HCT116 (cell line): ENCODE measurements around the gene BTF3. TPM values are rescaled to one million over a fixed set of nuclear protein-coding genes. Genes with fewer than 3 reads are reported as not detected.
"Not testable (repeated sequence)": the region's sequence is repeated elsewhere in the genome, so short reads cannot be mapped to it uniquely, and the experiment has no call there.

ENCODE experiments used
- ATAC-seq: fragments of 200-7000 bp; cut with Tn5 transposase; 2 replicates; pipeline ENCODE4 v1.9.1; 2020; ENCODE audit warnings: mild to moderate bottlenecking, moderate library complexity
- BruUV-seq: library from RNA; stranded (reverse); fragments of 400-500 nt; replicated peaks from 2 replicates; lab custom pipeline; 2021; lab: Mats Ljungman, UMichigan
- CTCF ChIA-PET: fragments of 300-600 bp; sonication (Branson Sonifier 250); formaldehyde crosslinking; loops from one replicate; lab custom pipeline; 2021; ENCODE audit warnings: antibody characterized with exemption; lab: Charles Lee
- POLR2A ChIA-PET: fragments of 300-600, 350-600 bp; sonication (Branson Sonifier 250); formaldehyde crosslinking; loops from one replicate; lab custom pipeline; 2021; ENCODE audit warnings: antibody characterized with exemption; lab: Charles Lee
- RAD21 ChIA-PET, 2 experiments: fragments of 300-600 bp; sonication (Branson Sonifier 250); formaldehyde crosslinking; loops; one replicate each; lab custom pipeline; 2023; ENCODE audit warnings: low total read pairs in 2 of 2; ENCODE audit not compliant: uncharacterized antibody in 2 of 2, unreplicated experiment in 2 of 2, low non-redundant PET in 1 of 2; lab: Charles Lee
- DNase-seq: peaks from one replicate; pipeline ENCODE4 v3.0.0-alpha.2; 2010; ENCODE audit warnings: low read depth, low spot score
- H2AFZ ChIP-seq: fragments of 200-600 bp; shearing (Covaris generic), sonication (generic); 2 replicates; pipeline ENCODE4 v1.6.1; 2017; ENCODE audit warnings: low read depth, mixed run types, mixed read lengths, antibody characterized with exemption, low read length; ENCODE audit not compliant: poor library complexity, severe bottlenecking
- H3K27ac ChIP-seq: 2 replicates; pipeline ENCODE4 v1.5.1; 2012; ENCODE audit warnings: low read depth, low read length
- H3K27me3 ChIP-seq: fragments of 200-600 bp; sonication (generic); 2 replicates; pipeline ENCODE4 v1.6.1; 2016; ENCODE audit warnings: mixed run types, low read length, mixed read lengths; ENCODE audit not compliant: insufficient read depth
- H3K36me3 ChIP-seq, 2 experiments: fragments of 200-500 bp in 1 of 2; fragments of 200-600 bp in 1 of 2; sonication (Bioruptor generic) in 1 of 2; sonication (generic) in 1 of 2; 2 replicates each; pipeline versions ENCODE4 v1.5.1 to v1.6.1; 2014 to 2016; ENCODE audit warnings: low read length in 2 of 2, inconsistent platforms in 1 of 2, mixed read lengths in 1 of 2, mixed run types in 1 of 2; ENCODE audit not compliant: insufficient read depth in 2 of 2, control insufficient read depth in 1 of 2
- H3K4me1 ChIP-seq, 2 experiments: fragments of 200-600 bp in 1 of 2; sonication (generic) in 1 of 2; 2 replicates each; pipeline versions ENCODE4 v1.5.1 to v1.6.1; 2012 to 2017; ENCODE audit warnings: low read length in 2 of 2, inconsistent platforms in 1 of 2, mild to moderate bottlenecking in 1 of 2, mixed read lengths in 1 of 2, mixed run types in 1 of 2, moderate library complexity in 1 of 2; ENCODE audit not compliant: insufficient read depth in 2 of 2, control insufficient read depth in 1 of 2
- H3K4me2 ChIP-seq: fragments of 200-600 bp; sonication (generic); 2 replicates; pipeline ENCODE4 v1.6.1; 2017; ENCODE audit warnings: mixed run types, low read length, mixed read lengths
- H3K4me3 ChIP-seq, 2 experiments: fragments of 200-600 bp in 1 of 2; sonication (generic) in 1 of 2; replicated peaks in 1 of 2; 2 replicates each; pipeline ENCODE4 v1.5.1; 2011 to 2016; ENCODE audit warnings: low read length in 2 of 2, control low read depth in 1 of 2, low read depth in 1 of 2, mild to moderate bottlenecking in 1 of 2, mixed read lengths in 1 of 2, mixed run types in 1 of 2
- H3K79me2 ChIP-seq: fragments of 200-600 bp; sonication (generic); 2 replicates; pipeline ENCODE4 v1.6.1; 2017; ENCODE audit warnings: mild to moderate bottlenecking, mixed run types, low read length, moderate library complexity, mixed read lengths; ENCODE audit not compliant: insufficient read depth
- H3K9ac ChIP-seq: fragments of 200-600 bp; sonication (generic); 2 replicates; pipeline ENCODE4 v1.6.1; 2016; ENCODE audit warnings: low read length, mixed read lengths
- H3K9me2 ChIP-seq: fragments of 200-600 bp; sonication (generic), shearing (Covaris generic); 2 replicates; pipeline ENCODE4 v1.6.1; 2017; ENCODE audit warnings: mixed run types, mild to moderate bottlenecking, moderate library complexity; ENCODE audit not compliant: insufficient read depth
- H3K9me3 ChIP-seq, 2 experiments: fragments of 200-500 bp in 1 of 2; fragments of 200-600 bp in 1 of 2; sonication (Bioruptor generic) in 1 of 2; sonication (generic) in 1 of 2; 2 replicates each; pipeline ENCODE4 v1.6.1; 2014 to 2017; ENCODE audit warnings: low read length in 2 of 2, mixed read lengths in 2 of 2, inconsistent platforms in 1 of 2, low read depth in 1 of 2, mild to moderate bottlenecking in 1 of 2, mixed run types in 1 of 2, moderate library complexity in 1 of 2; ENCODE audit not compliant: control insufficient read depth in 1 of 2, insufficient read depth in 1 of 2
- H4K20me1 ChIP-seq: fragments of 200-600 bp; sonication (generic), shearing (Covaris generic); 2 replicates; pipeline ENCODE4 v1.6.1; 2017; ENCODE audit warnings: mixed run types, mild to moderate bottlenecking, moderate library complexity; ENCODE audit not compliant: insufficient read depth
- CBX3 ChIP-seq: IDR thresholded peaks from 2 replicates; pipeline ENCODE4 v1.6.1; 2012; ENCODE audit warnings: low read depth
- FOSL1 ChIP-seq: IDR thresholded peaks from 2 replicates; pipeline ENCODE4 v1.6.1; 2012; ENCODE audit warnings: low read depth
- JUND ChIP-seq: IDR thresholded peaks from 2 replicates; pipeline ENCODE4 v1.6.1; 2012
- POLR2AphosphoS5 ChIP-seq: IDR thresholded peaks from 2 replicates; pipeline ENCODE4 v1.6.1; 2011; ENCODE audit warnings: mild to moderate bottlenecking, low read depth, low read length, moderate library complexity
- RAD21 ChIP-seq: IDR thresholded peaks from 2 replicates; pipeline ENCODE4 v1.6.1; 2012; ENCODE audit warnings: low read depth, mild to moderate bottlenecking
- SIN3A ChIP-seq: IDR thresholded peaks from 2 replicates; pipeline ENCODE4 v1.6.1; 2012; ENCODE audit warnings: low read depth
- SRF ChIP-seq: IDR thresholded peaks from 2 replicates; pipeline ENCODE4 v1.6.1; 2012; ENCODE audit warnings: low read depth
- TCF7L2 ChIP-seq: IDR thresholded peaks from 2 replicates; pipeline ENCODE4 v1.7.0; 2011; ENCODE audit warnings: borderline replicate concordance, inconsistent platforms; ENCODE audit not compliant: insufficient read depth, insufficient read length; ENCODE audit errors: extremely low read depth
- YY1 ChIP-seq: IDR thresholded peaks from 2 replicates; pipeline ENCODE4 v1.6.1; 2011; ENCODE audit warnings: low read length, low read depth, moderate library complexity, mild to moderate bottlenecking; ENCODE audit not compliant: insufficient replicate concordance; ENCODE audit errors: extremely low read depth
- ZBTB33 ChIP-seq: IDR thresholded peaks from 2 replicates; pipeline ENCODE4 v1.6.1; 2011; ENCODE audit warnings: mild to moderate bottlenecking, low read length, moderate library complexity; ENCODE audit not compliant: insufficient replicate concordance; ENCODE audit errors: extremely low read depth
- intact Hi-C: fragments of 100-400 bp; cut with micrococcal nuclease; formaldehyde crosslinking; loops from 2 replicates; pipeline ENCODE4 v1.10.0; 2022
- total RNA-seq: library from RNA; stranded (reverse); gene quantifications from one replicate; pipeline ENCODE4 v1.2.1, GENCODE V29; 2021; ENCODE audit not compliant: unreplicated experiment
- TF ChIP-seq, protein P1 (sequence below): IDR thresholded peaks from 2 replicates; pipeline ENCODE4 v1.6.1; 2012

BTF3 gene
- total RNA-seq, 1 experiment from 2014 or later: 868 TPM

GRCh38 chr5:73506459-73506955 is 8.3 kb downstream of the BTF3 start:
- Histone ChIP-seq H3K9me2 (no peaks in the 10 kb centered on the region), H3K4me1 (no peaks in the 10 kb centered on the region), H3K27me3 (no peaks in the 10 kb centered on the region), H3K36me3 (peaks cover 42 to 48% of the 10 kb centered on the region in 2 experiments), H3K9ac (no peak overlapping the region), H2AFZ (no peak overlapping the region), H3K79me2 (peaks cover 25% of the 10 kb centered on the region), H4K20me1 (peaks cover 36% of the 10 kb centered on the region; the same call in 1 of the 2 replicates), H3K4me2 (no peak overlapping the region), H3K27ac (no peak overlapping the region)
- intact Hi-C loops: no loop called here
- ATAC-seq (peak; percentile 57), DNase-seq (no peak)
- RAD21 ChIA-PET: no interaction called here
- POLR2A ChIA-PET: interaction anchor here (1.4 kb wide), 1 partner anchor 9 kb away, joined by 5 read pairs; the partner anchor contains the start of gene BTF3
- no peak; the same call in none of the 2 replicates for TF ChIP-seq JUND
- TF ChIP-seq FOSL1: no peak
- peak; percentile 54; the same call in 1 of the 2 replicates for TF ChIP-seq POLR2AphosphoS5
- no peak for TF ChIP-seq SRF
- no peak for TF ChIP-seq ZBTB33
- no peak for TF ChIP-seq YY1
- TF ChIP-seq, all 23 proteins: peak for 1
- BruUV-seq: no TSS peak
- CTCF ChIA-PET: interaction anchor here (1.4 kb wide), 1 partner anchor 8 kb away, joined by 3 read pairs; the partner anchor contains the start of gene BTF3
- H3K4me3 ChIP-seq: no peak overlapping the region
- H3K9me3 ChIP-seq: no peaks in the 10 kb centered on the region

DNA sequence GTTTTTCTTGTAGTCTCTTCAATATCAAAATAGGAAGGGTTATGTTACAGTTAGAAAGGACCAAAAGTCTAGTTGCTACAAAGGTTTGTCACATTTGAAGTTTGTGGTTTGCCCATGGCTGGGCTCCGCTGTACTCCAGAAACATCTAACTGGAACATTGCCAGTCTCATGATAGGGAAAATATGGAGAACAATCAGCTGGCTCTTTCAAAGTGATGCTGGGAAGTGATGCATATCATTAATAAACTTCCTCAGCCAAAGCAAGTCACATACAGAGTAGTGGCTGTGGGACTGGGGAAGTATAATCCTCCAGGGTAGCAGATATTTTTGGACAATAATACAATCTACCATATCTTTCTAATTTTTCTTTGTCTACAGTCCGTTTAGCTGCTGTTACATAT is 8.8 kb downstream of the BTF3 start:
- CTCF ChIA-PET: interaction anchor here (1.1 to 1.4 kb wide), 2 partner anchors 9 to 56 kb away, joined by 3 to 4 read pairs; partner anchors contain the start of gene BTF3
- H2AFZ ChIP-seq: no peak overlapping the region
- H3K9me2 ChIP-seq: no peaks in the 10 kb centered on the region
- TF ChIP-seq JUND (no peak), TCF7L2 (no peak), RAD21 (no peak), CBX3 (no peak), SIN3A (0 out of 2 replicates have a peak, but pooled peaks have one; percentile 19), SRF (no peak)
- TF ChIP-seq, protein P1, sequence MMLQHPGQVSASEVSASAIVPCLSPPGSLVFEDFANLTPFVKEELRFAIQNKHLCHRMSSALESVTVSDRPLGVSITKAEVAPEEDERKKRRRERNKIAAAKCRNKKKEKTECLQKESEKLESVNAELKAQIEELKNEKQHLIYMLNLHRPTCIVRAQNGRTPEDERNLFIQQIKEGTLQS: no peak
- TF ChIP-seq, all 23 proteins: peak for 1
- peaks cover 34% of the 10 kb centered on the region; the same call in 1 of the 2 replicates for H4K20me1 ChIP-seq
- peaks cover 20% of the 10 kb centered on the region for H3K79me2 ChIP-seq
- H3K9me3 ChIP-seq: no peaks in the 10 kb centered on the region
- DNase-seq (no peak), ATAC-seq (peak; percentile 38)
- no peak overlapping the region for H3K4me2 ChIP-seq
- BruUV-seq: no TSS peak
- no peak overlapping the region for H3K9ac ChIP-seq
- ChIA-PET RAD21 (no interaction called here), POLR2A (interaction anchor here (1.4 kb wide), 1 partner anchor 9 kb away, joined by 5 read pairs; the partner anchor contains the start of gene BTF3)
- H3K27me3 ChIP-seq: no peaks in the 10 kb centered on the region
- intact Hi-C loops: no loop called here
- no peak overlapping the region for H3K27ac ChIP-seq
- peaks cover 42 to 46% of the 10 kb centered on the region in 2 experiments for H3K36me3 ChIP-seq
- no peaks in the 10 kb centered on the region for H3K4me1 ChIP-seq
- no peak overlapping the region for H3K4me3 ChIP-seq

- intact Hi-C loops, BruUV-seq: not testable (repeated sequence)
Measured at GRCh38 chr5:73508521-73508920, 10.3 kb downstream of the BTF3 start.

More at GRCh38 chr5:73508521-73508920, 10.3 kb downstream of the BTF3 start:
- CTCF ChIA-PET, H3K9me2 ChIP-seq, H3K79me2 ChIP-seq, DNase-seq, POLR2A ChIA-PET, H3K4me2 ChIP-seq, H3K4me3 ChIP-seq, H2AFZ ChIP-seq, H3K27me3 ChIP-seq, H3K9me3 ChIP-seq, H3K27ac ChIP-seq, RAD21 ChIA-PET, H3K4me1 ChIP-seq, H3K9ac ChIP-seq: not testable (repeated sequence)
- H3K36me3 ChIP-seq: peaks cover 27 to 31% of the 10 kb centered on the region in 2 experiments
- ATAC-seq: peak; percentile 52; the same call in 1 of the 2 replicates
- peaks cover 21% of the 10 kb centered on the region; the same call in 1 of the 2 replicates for H4K20me1 ChIP-seq
